HG02970 (cell line): Measurements from ENCODE around the gene NNMT.

Source experiments
- ATAC-seq: cut with Tn5 transposase; IDR thresholded peaks from one replicate; pipeline ENCODE4 v1.9.1; 2021; ENCODE audit warnings: mild to moderate bottlenecking, moderate library complexity, moderate number of reproducible peaks; ENCODE audit not compliant: unreplicated experiment, low FRiP score

NNMT gene

DNA sequence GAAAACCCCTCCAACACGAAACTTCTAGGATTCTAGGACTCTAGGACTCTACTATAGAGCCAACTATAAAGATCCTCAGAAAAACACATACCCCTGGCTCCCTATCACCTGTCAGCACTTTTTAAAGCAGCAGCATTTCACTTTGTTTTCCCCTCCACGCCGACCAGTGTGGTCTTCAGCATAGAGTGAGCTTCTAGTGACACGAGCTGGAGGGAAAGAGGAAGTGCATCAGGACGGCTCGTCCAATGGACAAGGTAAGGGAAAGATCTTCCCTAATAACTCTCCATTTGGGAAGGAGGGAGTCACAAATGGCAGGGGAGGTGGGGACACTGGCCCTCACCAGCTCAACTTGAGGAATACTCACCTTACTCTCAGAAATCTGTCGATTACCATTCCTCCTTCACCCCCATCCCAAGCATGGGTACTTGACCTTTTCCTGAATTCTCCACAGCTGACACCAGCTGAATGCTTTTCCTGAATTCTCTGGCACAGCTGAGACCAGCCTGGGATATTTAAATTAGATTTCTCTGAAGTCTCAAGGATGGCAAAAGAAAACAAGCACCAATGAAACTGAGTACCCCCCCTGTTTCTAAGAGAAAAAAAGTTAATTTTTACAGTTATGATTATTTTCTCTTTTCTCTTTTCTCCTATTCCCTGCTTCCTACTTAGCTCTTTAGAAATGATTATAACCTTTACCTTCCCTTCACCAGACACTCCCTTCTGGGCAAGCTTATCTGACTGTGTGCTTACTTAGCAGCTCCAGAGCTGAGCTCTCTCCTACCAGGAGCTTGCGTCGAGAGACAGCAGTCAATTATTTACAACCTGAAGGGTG lies 33.3 kb upstream of the NNMT start:
- ATAC-seq = no peak

DNA sequence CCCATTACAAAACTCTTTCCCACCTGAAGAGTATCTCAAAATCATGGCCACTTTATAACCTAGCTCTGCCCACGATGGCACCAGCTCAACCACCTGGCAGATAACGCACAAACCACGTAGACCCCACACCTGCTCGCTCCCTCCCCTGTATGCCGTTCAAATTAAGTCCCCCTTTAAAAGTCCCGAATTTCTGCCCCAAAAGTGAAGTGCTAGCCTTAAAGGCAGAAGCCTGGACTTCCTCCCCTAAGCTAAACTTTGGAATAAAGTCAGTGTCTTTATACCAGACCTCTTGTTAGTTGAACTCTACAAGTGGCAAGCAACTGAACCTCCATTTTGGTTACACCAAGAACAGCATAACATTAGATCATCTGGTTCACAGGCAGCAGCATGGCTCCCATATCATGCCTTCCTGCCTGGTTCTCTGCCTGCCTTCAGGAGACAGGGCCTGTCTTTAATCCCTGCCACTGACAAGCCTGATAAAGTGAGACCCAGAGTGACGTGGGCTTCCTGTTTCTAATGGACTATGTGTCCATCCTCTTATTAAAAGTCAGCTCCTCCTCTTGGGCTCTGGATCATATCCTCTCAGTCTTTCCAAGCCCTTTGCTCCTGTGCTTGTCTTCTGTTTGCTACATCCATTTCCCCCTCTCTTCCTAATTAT lies 32.6 kb upstream of the NNMT start:
- no peak for ATAC-seq

GRCh38 chr11:114264381-114264780 lies 31.8 kb upstream of the NNMT start:
- no peak for ATAC-seq

GRCh38 chr11:114265122-114265878 lies 30.9 kb upstream of the NNMT start:
- no peak for ATAC-seq

- no peak for ATAC-seq
Measured at GRCh38 chr11:114269498-114269897, 26.7 kb upstream of the NNMT start.

DNA sequence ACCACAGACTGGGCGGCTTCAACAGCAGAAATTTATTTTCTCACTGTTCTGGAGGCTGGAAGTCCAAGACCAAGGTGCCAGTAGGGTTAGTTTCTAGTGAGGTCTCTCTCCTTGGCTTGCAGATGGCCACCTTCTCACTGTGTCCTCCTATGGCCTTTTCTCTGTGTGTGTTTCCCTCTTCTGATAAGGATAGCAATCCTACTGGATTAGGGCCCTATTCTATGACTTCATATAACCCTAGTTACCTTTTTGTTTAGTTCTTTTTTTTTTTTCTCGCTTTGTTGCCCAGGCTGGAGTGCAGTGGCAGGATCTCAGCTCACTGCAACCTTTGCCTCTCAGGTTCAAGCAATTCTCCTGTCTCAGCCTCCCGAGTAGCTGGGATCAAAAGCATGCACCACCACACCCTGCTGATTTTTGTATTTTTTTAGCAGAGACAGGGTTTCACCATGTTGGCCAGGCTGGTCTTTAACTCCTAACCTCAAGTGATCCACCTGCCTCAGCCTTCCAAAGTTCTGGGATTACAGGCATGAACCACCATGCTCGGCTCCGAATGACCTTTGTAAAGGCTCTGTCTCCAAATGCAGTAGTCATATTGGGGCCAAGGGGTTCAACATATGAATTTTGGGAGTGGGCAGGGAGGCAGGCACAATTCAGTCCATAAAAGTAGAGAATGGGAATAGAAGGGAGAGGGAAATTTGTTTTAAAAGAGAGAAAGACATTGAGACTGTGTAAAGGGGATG lies 25.5 kb upstream of the NNMT start:
- ATAC-seq = no peak

GRCh38 chr11:114271316-114271715 lies 24.9 kb upstream of the NNMT start:
- ATAC-seq = no peak

GRCh38 chr11:114272311-114272710 lies 23.9 kb upstream of the NNMT start:
- no peak for ATAC-seq

GRCh38 chr11:114273071-114273470 lies 23.1 kb upstream of the NNMT start:
- ATAC-seq = no peak

DNA sequence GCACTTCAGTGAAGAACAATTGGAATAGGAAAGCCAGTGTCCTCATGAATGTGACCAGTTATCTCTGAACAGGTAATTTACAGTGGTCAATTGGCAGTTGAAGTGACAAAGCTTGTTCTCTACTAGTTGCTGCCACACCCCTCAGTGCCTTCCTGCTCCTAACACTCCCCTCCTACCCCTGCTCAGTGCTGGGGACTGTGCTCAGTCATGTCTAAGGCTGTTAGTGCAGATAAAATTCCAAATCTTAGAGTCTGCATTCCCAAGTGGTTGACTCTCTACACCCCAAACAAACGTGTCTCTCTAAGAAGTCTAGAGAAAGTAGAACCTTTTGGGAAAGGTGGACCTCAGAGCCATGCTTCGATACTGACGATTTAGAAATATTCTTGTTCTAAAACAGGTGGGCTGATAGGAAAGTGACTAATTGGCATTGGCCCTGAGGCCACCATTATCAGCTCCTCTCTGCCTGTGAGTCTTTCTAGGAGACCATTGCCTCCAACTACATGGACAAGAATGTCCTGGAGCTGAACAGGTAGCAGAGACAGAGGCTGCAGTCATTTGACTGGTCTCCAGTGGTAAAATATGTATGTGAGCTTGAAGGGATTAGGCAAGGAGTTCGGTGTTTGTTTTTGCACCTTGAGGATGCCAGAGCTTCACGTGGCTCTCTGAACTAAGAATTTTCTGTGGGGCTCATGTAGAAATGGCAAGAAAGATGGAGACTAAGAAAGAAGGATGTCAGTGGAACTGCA lies 22.1 kb upstream of the NNMT start:
- no peak for ATAC-seq

DNA sequence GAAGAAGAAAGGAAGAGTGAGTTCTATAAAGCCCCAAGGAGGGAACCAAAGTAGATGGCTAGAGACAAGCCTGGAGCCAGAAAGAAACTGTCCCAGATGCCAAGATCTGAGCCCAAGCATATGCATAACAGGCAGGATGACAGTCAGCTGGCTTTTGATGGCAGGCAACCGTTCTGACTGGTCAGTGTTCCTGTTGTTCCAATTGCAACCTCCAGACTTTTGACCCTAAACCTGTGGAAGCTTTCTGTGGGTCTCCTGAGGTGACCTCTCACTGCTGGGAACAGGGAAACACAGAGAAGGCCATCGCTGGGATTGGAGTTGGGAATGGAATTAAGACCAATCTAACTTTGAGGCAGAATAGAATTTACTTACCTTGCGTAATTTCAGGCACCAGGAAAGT lies 21.6 kb upstream of the NNMT start:
- no peak for ATAC-seq

- ATAC-seq = no peak
Measured at GRCh38 chr11:114275280-114275679, 20.9 kb upstream of the NNMT start.

- ATAC-seq = no peak
Measured at GRCh38 chr11:114276077-114276476, 20.1 kb upstream of the NNMT start.

GRCh38 chr11:114277637-114278341 lies 18.4 kb upstream of the NNMT start:
- no peak for ATAC-seq

GRCh38 chr11:114278342-114279065 lies 17.7 kb upstream of the NNMT start:
- no peak for ATAC-seq

GRCh38 chr11:114279792-114280546 lies 16.2 kb upstream of the NNMT start:
- no peak for ATAC-seq

GRCh38 chr11:114280696-114281095 lies 15.5 kb upstream of the NNMT start:
- ATAC-seq = no peak

GRCh38 chr11:114281388-114281956 lies 14.7 kb upstream of the NNMT start:
- no peak for ATAC-seq
